GM18873 (cell line): ENCODE measurements around the gene SMIM5.
"Not testable (repeated sequence)": the region's sequence is repeated elsewhere in the genome, so short reads cannot be mapped to it uniquely, and the experiment has no call there.

Experiments used
- ATAC-seq: cut with Tn5 transposase; IDR thresholded peaks from one replicate; pipeline ENCODE4 v1.9.1; 2021; ENCODE audit warnings: mild to moderate bottlenecking, moderate library complexity, moderate number of reproducible peaks; ENCODE audit not compliant: unreplicated experiment, low FRiP score

Gene SMIM5

DNA sequence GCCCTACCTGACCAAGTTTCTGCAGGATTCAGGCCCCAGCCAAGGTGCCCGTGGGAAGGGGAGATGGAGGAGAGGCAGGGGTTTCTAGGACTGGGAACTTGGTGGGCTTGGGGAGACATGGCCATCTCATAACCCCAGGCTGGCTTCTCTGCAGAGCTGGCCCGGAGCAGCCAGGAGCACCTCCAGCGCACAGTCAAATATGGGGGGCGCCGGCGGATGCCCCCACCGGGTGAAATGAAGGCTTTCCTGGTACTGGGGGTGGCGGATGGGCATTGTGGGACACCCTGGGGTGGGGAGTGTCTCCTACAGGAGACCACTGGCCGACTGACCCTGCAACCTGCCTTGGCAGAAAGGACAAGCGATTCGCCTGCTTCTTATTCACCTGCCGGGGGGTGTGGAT, 9.2 kb upstream of the SMIM5 start:
- no peak for ATAC-seq

GRCh38 chr17:75624714-75625345, 8.4 kb upstream of the SMIM5 start:
- ATAC-seq, result no peak

- no peak for ATAC-seq
Observed at GRCh38 chr17:75625813-75626486, 7.3 kb upstream of the SMIM5 start.

DNA sequence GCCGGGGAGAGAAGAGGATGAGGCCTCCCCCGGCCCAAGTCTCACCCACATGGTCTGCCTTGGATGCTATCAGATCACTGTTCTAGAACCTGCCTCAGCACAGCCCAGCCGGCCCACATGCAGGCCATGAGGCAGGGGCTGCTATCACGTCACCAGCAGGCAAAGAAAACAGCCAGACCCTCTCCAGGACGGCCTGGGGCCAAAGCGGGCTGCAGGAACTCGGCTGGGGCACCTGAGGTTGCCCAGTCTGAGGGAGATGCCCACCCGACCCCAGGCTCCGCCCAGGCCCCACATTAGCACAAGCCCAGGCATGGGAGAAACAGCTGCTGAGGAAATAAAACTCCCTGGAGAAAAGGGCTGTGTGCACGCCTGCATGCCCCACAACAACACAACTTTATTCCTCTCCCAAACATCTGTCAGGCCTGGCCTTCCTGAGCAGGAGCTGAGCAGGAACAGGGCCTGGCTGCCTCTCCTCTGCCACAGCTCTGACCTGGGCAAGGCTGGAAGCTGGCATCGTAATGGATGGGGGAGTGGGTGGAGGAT, 6.7 kb upstream of the SMIM5 start:
- ATAC-seq, result no peak

- no peak for ATAC-seq
Observed at GRCh38 chr17:75627094-75627493, 6.1 kb upstream of the SMIM5 start.

GRCh38 chr17:75628425-75628824, 4.8 kb upstream of the SMIM5 start:
- no peak for ATAC-seq

DNA sequence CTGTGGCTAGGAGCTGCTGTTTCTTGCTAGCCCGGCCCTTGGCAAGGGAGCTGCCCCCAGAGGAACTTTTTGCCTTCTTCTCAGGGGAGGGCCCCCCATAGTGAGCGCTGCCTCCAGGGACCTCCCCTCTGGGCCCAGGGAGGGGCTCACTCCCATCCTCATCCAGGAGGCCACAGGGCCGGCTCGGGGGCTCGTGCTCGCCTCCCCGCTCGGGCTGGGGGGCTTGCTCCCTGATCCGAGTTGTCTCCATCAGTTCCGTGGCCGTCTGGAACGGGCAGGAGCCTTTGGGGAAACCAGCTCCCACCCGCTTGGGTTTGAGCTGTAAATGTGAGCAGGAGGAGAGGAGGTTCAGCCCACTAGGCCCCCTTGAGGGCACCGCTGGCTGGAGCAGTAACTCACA, 4.1 kb upstream of the SMIM5 start:
- no peak for ATAC-seq

DNA sequence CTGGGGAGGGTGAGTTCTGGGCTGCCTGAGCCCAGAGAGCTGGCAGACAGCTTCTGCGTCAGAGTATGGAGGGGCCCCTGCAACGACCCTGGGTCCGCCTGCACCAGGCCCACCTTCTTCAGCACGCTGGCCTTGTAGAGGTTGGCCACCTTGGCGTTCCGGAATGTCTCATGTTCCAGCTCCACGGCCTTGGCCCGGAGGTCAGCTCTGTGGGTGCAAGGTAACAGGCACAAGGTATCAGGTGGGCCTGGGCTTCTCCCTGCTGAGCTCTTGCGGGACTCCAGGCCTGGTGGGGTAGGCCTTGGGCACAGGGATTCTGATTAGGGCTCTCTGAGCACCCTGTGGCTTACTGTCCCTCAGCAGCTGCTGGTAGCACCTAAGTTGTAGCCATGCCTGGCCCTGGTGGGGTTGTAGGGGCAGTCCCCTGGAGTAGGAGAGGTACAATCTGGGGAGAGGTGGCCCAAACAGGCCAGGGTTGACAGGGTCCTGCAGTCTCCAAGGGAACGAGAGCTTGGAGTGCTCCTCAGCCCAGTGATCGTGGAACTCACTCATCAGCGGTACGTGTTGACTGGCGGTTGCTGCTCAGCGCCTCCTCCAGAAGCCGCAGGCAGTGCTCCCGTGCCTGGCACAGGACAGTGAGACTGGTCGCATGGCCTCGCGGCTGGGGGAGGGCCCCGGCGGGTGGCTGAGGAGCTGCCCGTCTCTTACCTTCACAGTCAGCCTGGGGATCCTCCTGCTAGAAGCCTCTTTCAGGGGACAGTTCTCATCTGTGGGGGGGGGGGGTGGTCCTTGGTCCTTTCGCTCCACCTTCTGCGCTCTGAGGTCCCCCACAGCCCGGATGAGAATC, 2.9 kb upstream of the SMIM5 start:
- ATAC-seq, result no peak

DNA sequence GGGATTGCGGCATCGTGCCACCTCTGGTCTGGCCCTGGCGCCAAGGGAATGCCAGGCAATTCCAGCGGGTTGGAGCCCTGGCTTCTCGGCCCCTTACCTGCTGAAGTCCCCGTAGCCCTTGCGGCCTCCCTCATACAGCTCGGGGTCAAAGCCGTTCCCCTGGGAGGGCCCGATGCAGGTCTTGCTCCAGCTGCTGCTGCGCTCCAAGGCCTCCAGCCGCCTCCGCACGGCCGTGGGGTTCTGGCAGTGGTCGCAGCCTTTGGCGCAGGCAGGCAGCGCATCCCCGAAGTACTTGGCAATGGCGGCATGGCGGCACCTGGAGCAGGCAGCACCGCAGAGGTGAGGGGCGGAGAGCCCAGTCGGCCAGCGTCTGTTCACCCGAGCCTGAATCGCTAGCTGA, 1.9 kb upstream of the SMIM5 start:
- ATAC-seq, result no peak

DNA sequence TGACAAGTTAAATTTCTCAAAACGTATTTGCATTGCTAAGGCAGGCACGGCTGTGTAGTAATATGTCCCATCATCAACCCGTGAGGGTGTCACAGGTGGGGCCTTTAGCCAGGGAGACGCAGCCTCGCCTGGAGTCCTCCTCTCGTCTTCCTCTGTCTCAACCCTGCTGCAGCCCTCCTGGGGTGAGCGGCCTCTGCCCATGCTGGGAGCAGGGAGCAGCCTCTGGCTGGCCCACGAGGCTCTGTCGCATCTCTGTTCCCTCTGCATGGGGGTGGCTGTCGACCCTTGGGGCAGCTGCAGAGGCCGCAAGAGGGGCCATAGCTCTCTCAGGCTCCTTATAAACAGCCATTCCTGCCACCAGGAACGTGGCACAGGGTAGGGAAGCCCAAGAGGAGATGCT, 806 bp upstream of the SMIM5 start:
- ATAC-seq, result no peak

DNA sequence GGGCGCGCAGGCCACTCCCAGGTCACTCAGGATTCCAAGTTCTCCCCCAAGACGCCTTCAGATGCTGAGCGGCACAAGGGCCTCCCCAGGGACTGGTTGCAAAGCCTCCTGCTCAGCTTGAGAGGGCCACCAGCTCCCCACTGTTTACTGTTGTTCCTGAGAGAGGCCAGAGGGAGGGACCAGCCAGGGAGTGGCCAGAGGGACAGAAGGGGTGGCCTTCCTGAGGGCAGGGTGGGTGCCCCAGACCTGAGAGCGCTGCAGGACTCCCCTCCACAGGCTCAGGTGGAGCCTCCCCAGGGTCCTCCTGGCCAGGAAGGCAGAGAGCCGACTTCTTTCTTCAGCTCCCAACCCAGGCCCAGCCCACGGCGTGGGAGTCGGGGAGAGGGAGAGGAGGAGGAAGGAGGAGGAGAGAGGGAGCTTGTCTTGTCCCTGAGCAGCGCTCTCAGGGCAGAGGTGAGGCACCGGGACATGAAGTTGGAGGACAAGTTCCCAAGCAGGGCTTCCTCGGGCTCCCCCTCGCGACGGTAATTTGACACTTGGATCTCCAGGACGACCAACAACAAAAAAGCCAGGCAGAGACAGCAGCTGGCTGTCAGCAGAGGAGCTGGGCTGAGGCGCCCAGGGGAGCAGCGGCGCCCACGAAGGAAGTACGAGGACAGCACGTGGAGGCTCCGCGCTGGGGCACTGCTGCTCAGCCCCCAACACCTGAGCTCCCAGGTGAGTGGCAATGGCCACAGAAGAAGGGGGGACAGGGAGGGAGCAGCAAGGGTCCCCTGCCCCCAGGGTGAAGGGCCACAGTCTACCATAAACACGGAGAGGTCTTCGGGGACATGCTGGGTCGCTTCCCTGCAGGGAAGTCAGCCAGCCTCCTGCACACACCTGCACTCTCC, 497 bp downstream of the SMIM5 start:
- no peak for ATAC-seq

DNA sequence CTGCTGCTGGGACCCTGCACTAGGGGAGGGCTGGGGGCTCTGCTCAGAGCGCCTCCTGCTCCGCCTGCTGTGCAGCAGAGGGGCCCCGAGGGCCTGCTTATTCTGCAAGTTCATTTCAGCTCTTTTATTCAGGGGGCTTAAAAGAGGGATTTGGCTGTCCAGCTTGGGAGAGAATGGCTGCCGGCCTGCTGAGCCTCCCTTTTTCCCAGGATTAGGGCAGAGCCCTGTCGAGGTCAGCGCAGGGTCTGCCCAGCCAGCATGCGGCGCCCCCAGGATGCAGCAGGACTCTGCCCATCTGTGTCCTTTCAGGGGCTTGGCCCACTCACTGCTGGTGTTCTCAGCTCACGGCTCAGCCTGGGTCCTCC, 1.1 kb downstream of the SMIM5 start:
- no peak for ATAC-seq

DNA sequence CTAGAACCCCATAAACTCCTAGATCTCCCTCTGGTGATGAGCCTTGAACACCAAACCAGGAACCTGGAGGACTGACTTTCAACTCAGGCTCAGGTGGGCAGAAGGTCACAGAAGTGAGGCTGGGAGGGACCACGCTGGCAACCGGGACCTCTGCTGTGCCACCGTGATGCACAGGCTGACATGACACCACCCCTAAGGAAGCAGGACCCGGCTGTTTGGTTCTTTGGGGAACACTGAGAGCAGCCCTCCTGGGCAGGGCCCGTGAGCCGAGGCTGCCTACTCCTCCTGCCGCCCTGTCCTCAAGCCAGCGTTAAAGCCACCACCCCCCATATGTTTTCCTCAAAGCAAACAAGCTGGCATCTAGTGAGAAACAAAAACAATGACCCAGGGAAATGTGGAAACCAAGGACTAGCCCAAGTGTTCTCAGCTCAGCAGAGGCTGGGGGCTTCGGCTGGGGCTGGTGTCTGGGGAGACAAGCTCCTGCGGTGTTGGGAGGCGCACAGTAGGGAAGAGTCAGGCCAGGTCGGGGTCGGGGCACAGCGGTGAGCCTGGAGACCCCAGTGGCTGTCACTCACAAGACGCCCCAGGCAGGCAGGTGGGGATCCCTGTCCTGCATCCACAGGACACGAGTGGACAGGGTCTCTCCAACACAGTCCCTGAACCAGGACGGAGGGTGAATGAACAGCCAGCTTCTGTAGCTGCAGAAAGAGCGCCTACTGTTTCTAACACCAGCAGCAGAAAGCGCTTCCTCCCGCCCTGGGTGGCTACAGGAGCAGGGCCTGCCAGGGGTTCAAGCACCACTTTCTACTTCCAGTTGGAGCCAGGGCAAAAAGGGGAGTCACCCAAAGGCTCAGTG, 1.7 kb downstream of the SMIM5 start:
- ATAC-seq, result no peak

DNA sequence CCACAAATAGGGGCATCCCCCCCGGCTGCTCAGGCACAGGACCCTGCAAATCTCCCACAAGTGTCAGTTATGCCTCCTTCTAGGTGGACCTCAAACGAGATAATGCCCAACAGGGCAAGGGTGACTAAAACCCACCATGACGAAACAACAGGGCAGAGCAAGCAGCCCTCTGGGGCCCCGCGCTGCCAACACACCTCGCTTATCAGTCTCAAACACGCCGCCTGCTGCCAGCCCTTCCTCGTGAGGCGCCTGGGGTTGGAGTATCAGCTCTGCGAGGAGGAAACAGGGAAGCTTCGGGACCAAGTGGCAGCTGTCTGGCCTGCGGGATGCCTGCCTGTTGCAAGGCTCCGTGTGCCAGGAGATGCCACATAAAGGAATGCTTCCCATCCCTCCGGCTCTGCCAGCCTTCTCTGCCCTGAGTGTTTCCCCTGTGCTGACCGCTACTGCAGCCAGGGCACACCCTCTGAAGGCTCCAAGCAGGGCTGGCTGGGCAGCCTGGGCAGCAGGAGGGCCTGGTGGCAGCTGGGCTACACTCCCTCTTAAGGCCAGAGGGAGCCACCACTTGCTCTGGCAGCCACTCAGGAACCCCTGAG, 2.5 kb downstream of the SMIM5 start:
- ATAC-seq, result no peak

DNA sequence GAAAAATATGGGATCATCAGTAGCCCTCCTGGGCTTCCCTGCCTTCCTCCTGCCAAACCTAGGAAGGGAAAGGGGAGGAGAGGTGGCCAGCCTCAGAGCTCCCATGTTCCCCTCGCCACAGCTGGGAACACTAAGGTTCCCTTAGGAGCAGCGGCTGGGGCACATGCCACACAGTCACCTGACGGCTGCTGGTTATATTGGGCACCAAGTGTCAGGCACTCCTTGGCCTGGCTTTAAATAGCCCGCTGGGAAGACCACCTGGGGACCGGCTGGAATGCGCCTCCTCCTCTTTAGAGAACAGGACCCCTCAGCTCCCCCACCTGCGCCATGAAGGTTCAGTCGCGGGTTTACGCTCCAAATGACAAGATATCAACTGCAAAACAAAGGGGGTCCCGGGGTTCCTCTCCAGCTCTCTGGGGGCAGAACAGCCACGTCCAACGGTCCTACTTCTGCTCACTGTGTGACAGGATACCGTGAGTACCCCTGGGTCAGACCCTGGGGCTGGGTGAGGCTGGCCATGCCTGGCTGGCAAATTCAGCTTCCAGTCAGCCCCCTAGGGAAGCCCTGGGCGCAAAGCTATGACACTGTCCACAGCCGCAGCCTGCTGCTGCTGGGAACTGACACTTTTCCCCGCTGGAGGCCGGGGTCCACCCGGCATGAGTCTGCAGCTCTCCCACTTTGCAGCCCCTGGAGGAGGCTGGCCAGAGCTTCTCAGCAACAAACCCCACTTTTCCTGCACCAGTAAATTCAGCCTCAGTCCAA, 3.3 kb downstream of the SMIM5 start:
- no peak for ATAC-seq

DNA sequence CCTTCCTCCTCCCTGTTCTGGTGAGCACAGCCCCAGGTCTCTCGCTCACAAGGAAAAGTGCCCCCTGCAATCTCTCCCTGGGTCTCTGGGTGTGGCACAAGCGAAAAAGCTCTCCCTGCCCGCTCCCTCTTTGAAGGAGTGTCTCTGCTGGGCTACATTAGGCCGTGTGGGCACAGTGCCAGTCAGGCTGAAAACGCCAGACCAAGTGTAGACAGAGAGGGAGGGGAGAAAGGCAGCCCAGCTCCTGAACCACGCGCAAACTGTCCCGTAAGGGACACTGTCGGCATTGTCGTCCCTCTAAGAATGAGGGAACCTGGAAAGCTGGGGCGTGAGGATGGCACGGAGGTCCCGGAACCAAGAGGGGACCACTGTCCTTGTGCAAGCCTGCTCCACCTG, 3.9 kb downstream of the SMIM5 start:
- no peak for ATAC-seq

- ATAC-seq, result no peak
Observed at GRCh38 chr17:75637551-75637950, 4.3 kb downstream of the SMIM5 start.

DNA sequence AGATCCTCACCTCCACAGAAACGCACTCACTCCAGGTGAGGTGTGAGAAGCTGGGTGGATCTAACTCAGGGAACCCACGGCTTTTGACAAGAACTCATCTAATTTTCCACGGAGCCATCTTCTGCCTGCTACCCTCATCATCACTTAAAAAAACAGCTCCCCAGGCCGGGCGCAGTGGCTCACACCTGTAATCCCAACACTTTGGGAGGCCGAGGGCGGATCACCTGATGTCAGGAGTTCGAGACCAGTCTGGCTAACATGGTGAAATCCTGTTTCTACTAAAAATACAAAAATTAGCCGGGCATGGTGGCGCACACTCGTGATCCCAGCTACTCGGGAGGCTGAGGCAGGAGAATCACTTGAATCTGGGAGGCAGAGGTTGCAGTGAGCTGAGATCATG, 4.8 kb downstream of the SMIM5 start:
- not testable (repeated sequence) for ATAC-seq
